GM12878 (cell line): ENCODE measurements around the gene TMEM163. TPM values are rescaled to one million over a fixed set of nuclear protein-coding genes. Genes with fewer than 3 reads are reported as not detected.

Experiments used
- ATAC-seq: fragments of 200-7000 bp; cut with Tn5 transposase; 3 replicates; pipeline ENCODE4 v1.9.1; 2020; ENCODE audit warnings: mild to moderate bottlenecking, moderate library complexity
- BruUV-seq: library from RNA; stranded (reverse); fragments of 400-500 nt; replicated peaks from 2 replicates; lab custom pipeline; 2021; lab: Mats Ljungman, UMichigan
- CTCF ChIA-PET: fragments of 300-600 bp; sonication (Branson Sonifier 250); formaldehyde crosslinking; extraction: SDS; loops from one replicate; lab custom pipeline; 2021; ENCODE audit warnings: inconsistent platforms; lab: Yijun Ruan, JAX
- POLR2A ChIA-PET: fragments of 350-600 bp; formaldehyde crosslinking; extraction: SDS; loops from one replicate; lab custom pipeline; 2021; ENCODE audit warnings: inconsistent platforms; lab: Charles Lee
- RAD21 ChIA-PET: fragments of 300-600 bp; sonication (Branson Sonifier 250); formaldehyde crosslinking; loops from one replicate; lab custom pipeline; 2023; ENCODE audit warnings: antibody characterized with exemption; ENCODE audit not compliant: unreplicated experiment; lab: Charles Lee
- SMC1A ChIA-PET: fragments of 300-600 bp; sonication (Branson Sonifier 250); formaldehyde crosslinking; loops from one replicate; lab custom pipeline; 2023; ENCODE audit not compliant: unreplicated experiment, uncharacterized antibody; lab: Charles Lee
- DNase-seq: peaks from one replicate; pipeline ENCODE4 v3.0.0-alpha.2; 2011; ENCODE audit warnings: low read depth, low spot score
- FAIRE-seq: peaks from 3 replicates; lab custom pipeline; 2011; peaks lifted over from hg19 to GRCh38; lab: Jason Lieb, UNC
- H2AFZ ChIP-seq: 2 replicates; pipeline ENCODE4 v1.6.0; 2011; ENCODE audit warnings: low read depth, low read length, control low read depth; ENCODE audit not compliant: control insufficient read depth
- H3K27ac ChIP-seq: 2 replicates; pipeline ENCODE4 v1.5.1; 2011; ENCODE audit warnings: control low read depth; ENCODE audit not compliant: control insufficient read depth, insufficient read depth
- H3K27me3 ChIP-seq, 2 experiments: replicated peaks in 1 of 2; 2 replicates each; pipeline versions ENCODE4 v1.6.0 to v1.6.1; 2011; ENCODE audit warnings: low read length in 1 of 2; ENCODE audit not compliant: control insufficient read depth in 2 of 2, insufficient read depth in 2 of 2
- H3K36me3 ChIP-seq, 2 experiments: 2 replicates each; pipeline ENCODE4 v1.5.1; 2011; ENCODE audit warnings: low read length in 1 of 2; ENCODE audit not compliant: control insufficient read depth in 2 of 2, insufficient read depth in 2 of 2
- H3K4me1 ChIP-seq: 2 replicates; pipeline ENCODE4 v1.6.1; 2011; ENCODE audit warnings: mild to moderate bottlenecking, low read length, moderate library complexity, mixed read lengths; ENCODE audit not compliant: control insufficient read depth, insufficient read depth
- H3K4me2 ChIP-seq: 2 replicates; pipeline ENCODE4 v1.6.0; 2011; ENCODE audit warnings: control low read depth; ENCODE audit not compliant: control insufficient read depth, insufficient read depth
- H3K4me3 ChIP-seq: fragments of 200-600 bp; sonication (generic); 2 replicates; pipeline ENCODE4 v1.5.1; 2016
- H3K79me2 ChIP-seq: 2 replicates; pipeline ENCODE4 v1.6.0; 2011; ENCODE audit warnings: low read length; ENCODE audit not compliant: control insufficient read depth, insufficient read depth
- H3K9ac ChIP-seq: 2 replicates; pipeline ENCODE4 v1.8.0; 2011; ENCODE audit warnings: low read length, control low read depth, mixed read lengths; ENCODE audit not compliant: control insufficient read depth, insufficient read depth
- H3K9me3 ChIP-seq: replicated peaks from 3 replicates; pipeline ENCODE4 v1.5.1; 2011; ENCODE audit warnings: mild to moderate bottlenecking, low read length; ENCODE audit not compliant: control insufficient read depth, insufficient read depth
- H4K20me1 ChIP-seq: 2 replicates; pipeline ENCODE4 v1.6.0; 2011; ENCODE audit not compliant: control insufficient read depth, insufficient read depth
- BCL11A ChIP-seq: IDR thresholded peaks from 2 replicates; pipeline ENCODE4 v1.6.1; 2011; ENCODE audit warnings: low read depth, low read length
- DPF2 ChIP-seq: fragments of 450-650 bp; IDR thresholded peaks from 2 replicates; pipeline ENCODE4 v1.6.1; 2017; ENCODE audit warnings: mild to moderate bottlenecking
- ELK1 ChIP-seq: IDR thresholded peaks from 2 replicates; pipeline ENCODE4 v1.6.1; 2012; ENCODE audit warnings: low read depth, low read length, improper control_type of control experiment
- ESRRA ChIP-seq: IDR thresholded peaks from 2 replicates; pipeline ENCODE4 v1.6.1; 2012; ENCODE audit warnings: mild to moderate bottlenecking, low read length, improper control_type of control experiment
- IRF4 ChIP-seq: IDR thresholded peaks from 2 replicates; pipeline ENCODE4 v1.6.1; 2011; ENCODE audit warnings: low read depth, low read length
- KAT2A ChIP-seq: conservative IDR thresholded peaks from 2 replicates; pipeline ENCODE4 v1.6.1; 2011; ENCODE audit warnings: low read depth, low read length; ENCODE audit not compliant: control insufficient read depth
- MEF2B ChIP-seq: fragments of 450-650 bp; IDR thresholded peaks from 2 replicates; pipeline ENCODE4 v1.6.1; 2018; ENCODE audit warnings: mild to moderate bottlenecking, moderate library complexity; ENCODE audit not compliant: partially characterized antibody, poor library complexity, severe bottlenecking
- NR2C2 ChIP-seq: IDR thresholded peaks from 2 replicates; pipeline ENCODE4 v1.6.1; 2011; ENCODE audit warnings: borderline replicate concordance, low read depth; ENCODE audit not compliant: control insufficient read depth, insufficient read length
- PAX5 ChIP-seq: IDR thresholded peaks from 2 replicates; pipeline ENCODE4 v1.6.1; 2011; ENCODE audit warnings: low read depth, low read length, borderline replicate concordance
- PAX8 ChIP-seq: fragments of 450-650 bp; IDR thresholded peaks from 2 replicates; pipeline ENCODE4 v1.6.1; 2017; ENCODE audit warnings: mild to moderate bottlenecking, moderate library complexity
- POLR2AphosphoS2 ChIP-seq: IDR thresholded peaks from 2 replicates; pipeline ENCODE4 v1.6.1; 2011; ENCODE audit warnings: low read depth, mild to moderate bottlenecking, low read length, improper control_type of control experiment, moderate library complexity
- PRDM15 ChIP-seq: fragments of 450-650 bp; formaldehyde crosslinking; IDR thresholded peaks from 2 replicates; pipeline ENCODE4 v1.4.0; 2020; ENCODE audit warnings: mild to moderate bottlenecking, moderate library complexity
- RFX5 ChIP-seq: IDR thresholded peaks from 2 replicates; pipeline ENCODE4 v1.6.1; 2011; ENCODE audit warnings: low read depth, low read length, improper control_type of control experiment
- RUNX3 ChIP-seq: IDR thresholded peaks from 2 replicates; pipeline ENCODE4 v1.6.1; 2012; ENCODE audit warnings: low read length, inconsistent platforms
- TCF12 ChIP-seq: IDR thresholded peaks from 2 replicates; pipeline ENCODE4 v1.6.1; 2011; ENCODE audit warnings: low read depth, mild to moderate bottlenecking, low read length
- TCF7 ChIP-seq: IDR thresholded peaks from 2 replicates; pipeline ENCODE4 v1.6.1; 2014; ENCODE audit warnings: antibody characterized with exemption, borderline replicate concordance
- YY1 ChIP-seq: IDR thresholded peaks from 2 replicates; pipeline ENCODE4 v1.6.1; 2011; ENCODE audit warnings: low read depth, mild to moderate bottlenecking, low read length
- ZBTB4 ChIP-seq: fragments of 450-650 bp; formaldehyde crosslinking; IDR thresholded peaks from 2 replicates; pipeline ENCODE4 v1.4.0; 2022; ENCODE audit warnings: mild to moderate bottlenecking, moderate library complexity
- ZNF217 ChIP-seq: fragments of 450-650 bp; IDR thresholded peaks from 2 replicates; pipeline ENCODE4 v1.6.1; 2017; ENCODE audit warnings: antibody characterized with exemption, mild to moderate bottlenecking
- whole genome bisulfite sequencing: methylation state at CpG from one replicate; pipeline ENCODE4 v1.1.6; 2016; ENCODE audit warnings: low lambda C conversion rate; ENCODE audit not compliant: insufficient replicate concordance, insufficient coverage; ENCODE audit errors: missing lambda C conversion rate; 5-methylcytosine and 5-hydroxymethylcytosine counted together
- in situ Hi-C: fragments of 300-500 bp; cut with MboI; formaldehyde crosslinking; loops from 9 replicates; pipeline ENCODE4 v1.14.3; 2018; ENCODE audit warnings: mixed read lengths
- intact Hi-C: fragments of 100-400 bp; cut with micrococcal nuclease; formaldehyde crosslinking; loops from one replicate; pipeline ENCODE4 v1.14.2; 2022; ENCODE audit not compliant: unreplicated experiment
- polyA plus RNA-seq, 11 experiments: library from polyadenylated mRNA; depleted of rRNA in 4 of 11; unstranded in 6 of 11; stranded (reverse) in 5 of 11; fragments of >200 nt; fragmentation: Nextera tagmentation in 4 of 11; fragmentation: Illumina TruSeq in 1 of 11; extraction: Ambion mirVana in 4 of 11; extraction: Trizol in 1 of 11; gene quantifications; 1 replicate in 1 of 11; 2 replicates in 10 of 11; pipeline versions ENCODE4 v1.2.1 to v1.2.3, GENCODE V29; 2011 to 2016; ENCODE audit warnings: inconsistent platforms in 2 of 11, missing spikeins in 2 of 11, low read depth in 1 of 11
- total RNA-seq, 4 experiments: library from RNA; depleted of rRNA in 3 of 4; stranded (reverse); fragments of >200 nt in 3 of 4; fragmentation: Illumina TruSeq in 1 of 4; extraction: Trizol in 1 of 4; gene quantifications; 2 replicates each; pipeline versions ENCODE4 v1.2.1 to v1.2.3, GENCODE V29; 2013 to 2021

Gene TMEM163
- total and polyA plus RNA-seq, 10 of the 15 experiments (the other 5 are each of a cell fraction or from before 2014, with no cell fraction given): 0.05 to 0.11 (median 0.07) TPM; not detected in 4

- ChIA-PET SMC1A (no interaction called here), RAD21 (no interaction called here), CTCF (interaction anchor here (0.7 kb wide), 1 partner anchor 11 kb away, joined by 3 read pairs; no protein-coding TSS in a partner anchor), POLR2A (no interaction called here)
- no peak for DNase-seq
- Histone ChIP-seq H4K20me1 (no peaks in the 10 kb centered on the region), H3K27me3 (no peaks in the 10 kb centered on the region), H3K4me3 (no peak overlapping the region), H3K4me1 (no peaks in the 10 kb centered on the region), H3K27ac (no peak overlapping the region), H3K36me3 (no peaks in the 10 kb centered on the region), H3K9me3 (no peaks in the 10 kb centered on the region), H3K79me2 (no peaks in the 10 kb centered on the region), H2AFZ (no peak overlapping the region), H3K4me2 (no peak overlapping the region), H3K9ac (no peak overlapping the region)
- in situ Hi-C loops: no loop called here
- no TSS peak for BruUV-seq
- peak; percentile 44 for ATAC-seq
- FAIRE-seq: no peak
- intact Hi-C loops: no loop called here
- 1% methylated on average over 7 of the region's 7 CpGs for WGBS
- TF ChIP-seq IRF4 (peak; percentile 43; the same call in 1 of the 2 replicates), PAX5 (peak; percentile 25; the same call in 1 of the 2 replicates), DPF2 (no peak), BCL11A (0 out of 2 replicates have a peak, but pooled peaks have one; percentile 59), KAT2A (no peak), TCF12 (peak; percentile 39; the same call in 1 of the 2 replicates), MEF2B (no peak), ZNF217 (no peak), TCF7 (peak; percentile 53; the same call in 1 of the 2 replicates), RUNX3 (peak; percentile 82), ZBTB4 (no peak), PRDM15 (CRISPR knock-in tag) (no peak), RFX5 (no peak), PAX8 (no peak), ELK1 (no peak), YY1 (no peak), ESRRA (no peak), NR2C2 (no peak), POLR2AphosphoS2 (no peak)
These were observed 50.0 kb downstream of the TMEM163 start for GRCh38 chr2:134668821-134669220.
